KOPT-K1 (cell line): ENCODE measurements around the gene TRABD2B.

Experiments used
- H3K27ac ChIP-seq: fragments of 200-600 bp; sonication (generic); 2 replicates; pipeline ENCODE4 v1.5.1; 2016; ENCODE audit warnings: antibody characterized with exemption, mild to moderate bottlenecking, low read depth, low read length; ENCODE audit not compliant: poor library complexity, severe bottlenecking
- H3K36me3 ChIP-seq: fragments of 200-600 bp; sonication (generic); 2 replicates; pipeline ENCODE4 v1.5.1; 2017; ENCODE audit warnings: antibody characterized with exemption, mild to moderate bottlenecking, low read length, moderate library complexity; ENCODE audit not compliant: insufficient read depth
- H3K9me3 ChIP-seq: fragments of 200-600 bp; sonication (generic); 2 replicates; pipeline ENCODE4 v1.5.1; 2017; ENCODE audit warnings: antibody characterized with exemption, low read length, mild to moderate bottlenecking; ENCODE audit not compliant: insufficient read depth, poor library complexity, severe bottlenecking

TRABD2B gene

GRCh38 chr1:47722101-47722500, 275.1 kb downstream of the TRABD2B start:
- no peak overlapping the region for H3K27ac ChIP-seq
- H3K36me3 ChIP-seq = no peaks in the 10 kb centered on the region
- H3K9me3 ChIP-seq = no peaks in the 10 kb centered on the region

GRCh38 chr1:47720111-47720510, 277.1 kb downstream of the TRABD2B start:
- Histone ChIP-seq H3K9me3 (no peaks in the 10 kb centered on the region), H3K27ac (no peak overlapping the region), H3K36me3 (no peaks in the 10 kb centered on the region)

GRCh38 chr1:47717341-47717740, 279.8 kb downstream of the TRABD2B start:
- Histone ChIP-seq H3K36me3 (no peaks in the 10 kb centered on the region), H3K27ac (no peak overlapping the region), H3K9me3 (no peaks in the 10 kb centered on the region)

- no peak overlapping the region for H3K27ac ChIP-seq
- no peaks in the 10 kb centered on the region for H3K9me3 ChIP-seq
- H3K36me3 ChIP-seq = no peaks in the 10 kb centered on the region
These were observed 283.0 kb downstream of the TRABD2B start for GRCh38 chr1:47713975-47714767.

- Histone ChIP-seq H3K27ac (no peak overlapping the region), H3K36me3 (no peaks in the 10 kb centered on the region), H3K9me3 (no peaks in the 10 kb centered on the region)
These were observed 283.7 kb downstream of the TRABD2B start for GRCh38 chr1:47713333-47713953.

GRCh38 chr1:47712596-47713299, 284.4 kb downstream of the TRABD2B start:
- Histone ChIP-seq H3K36me3 (no peaks in the 10 kb centered on the region), H3K9me3 (no peaks in the 10 kb centered on the region), H3K27ac (no peak overlapping the region)

GRCh38 chr1:47711848-47712492, 285.2 kb downstream of the TRABD2B start:
- Histone ChIP-seq H3K9me3 (no peaks in the 10 kb centered on the region), H3K36me3 (no peaks in the 10 kb centered on the region), H3K27ac (no peak overlapping the region)

- Histone ChIP-seq H3K9me3 (no peaks in the 10 kb centered on the region), H3K36me3 (no peaks in the 10 kb centered on the region), H3K27ac (no peak overlapping the region)
These were observed 285.9 kb downstream of the TRABD2B start for GRCh38 chr1:47711184-47711847.
